Mucosa of descending colon (tissue), 3 donors: Measurements from ENCODE around the gene FUBP3. TPM values are rescaled to one million over a fixed set of nuclear protein-coding genes. Genes with fewer than 3 reads are reported as not detected.

Experiments
- ATAC-seq: fragments of 200-7000 bp; cut with Tn5 transposase; one replicate; pipeline ENCODE4 v1.9.1; 2020; ENCODE audit warnings: mild to moderate bottlenecking, moderate library complexity
- DNase-seq, 3 donors: peaks; one replicate each; pipeline ENCODE4 v3.0.0-alpha.2; 2020
- H3K36me3 ChIP-seq: fragments of 200-600 bp; one replicate; pipeline ENCODE4 v1.8.0; 2021; ENCODE audit warnings: low read depth, mild to moderate bottlenecking
- H3K4me1 ChIP-seq: fragments of 200-600 bp; one replicate; pipeline ENCODE4 v1.8.0; 2021; ENCODE audit warnings: low read depth, mild to moderate bottlenecking
- H3K4me3 ChIP-seq: fragments of 200-600 bp; one replicate; pipeline ENCODE4 v1.8.0; 2021; ENCODE audit warnings: mild to moderate bottlenecking
- H3K9me3 ChIP-seq: fragments of 200-600 bp; one replicate; pipeline ENCODE4 v1.8.0; 2021; ENCODE audit warnings: mild to moderate bottlenecking
- intact Hi-C, 2 donors: fragments of 100-400 bp; cut with DNase I in 1 of 2; cut with micrococcal nuclease in 1 of 2; formaldehyde crosslinking; loops; one replicate each; pipeline versions ENCODE4 v1.11.0 to v1.11.1; 2022; cut with DNase I, micrococcal nuclease
- total RNA-seq, 3 donors: library from RNA; stranded (reverse); fragmentation: NEBNext Ultra II Directional in 2 of 3; extraction: Animal tissue kit (Norgen Biotek cat#: 25700) in 2 of 3; gene quantifications; one replicate each; pipeline versions ENCODE4 v1.2.1 to v1.2.4, GENCODE V29; 2021 to 2023
- TF ChIP-seq, protein P1 (sequence below): fragments of 200-600 bp; IDR thresholded peaks from one replicate; pipeline ENCODE4 v1.8.0; 2022; ENCODE audit warnings: antibody characterized with exemption, mild to moderate bottlenecking
- donor health status: DM: no; HTN: no; CAD: no; lungs with moderate emphysema.
- donor health status: DM: no; HTN: no; CAD: no.
- donor health status: DM: no; HTN: yes; CAD: no.

Gene FUBP3
- total RNA-seq, 3 donors from 2014 or later = 36.5 to 56.5 (median 43.3) TPM

GRCh38 chr9:130662099-130662969 is 83.0 kb downstream of the FUBP3 start:
- DNase-seq (no peak), ATAC-seq (no peak)
- TF ChIP-seq, protein P1, sequence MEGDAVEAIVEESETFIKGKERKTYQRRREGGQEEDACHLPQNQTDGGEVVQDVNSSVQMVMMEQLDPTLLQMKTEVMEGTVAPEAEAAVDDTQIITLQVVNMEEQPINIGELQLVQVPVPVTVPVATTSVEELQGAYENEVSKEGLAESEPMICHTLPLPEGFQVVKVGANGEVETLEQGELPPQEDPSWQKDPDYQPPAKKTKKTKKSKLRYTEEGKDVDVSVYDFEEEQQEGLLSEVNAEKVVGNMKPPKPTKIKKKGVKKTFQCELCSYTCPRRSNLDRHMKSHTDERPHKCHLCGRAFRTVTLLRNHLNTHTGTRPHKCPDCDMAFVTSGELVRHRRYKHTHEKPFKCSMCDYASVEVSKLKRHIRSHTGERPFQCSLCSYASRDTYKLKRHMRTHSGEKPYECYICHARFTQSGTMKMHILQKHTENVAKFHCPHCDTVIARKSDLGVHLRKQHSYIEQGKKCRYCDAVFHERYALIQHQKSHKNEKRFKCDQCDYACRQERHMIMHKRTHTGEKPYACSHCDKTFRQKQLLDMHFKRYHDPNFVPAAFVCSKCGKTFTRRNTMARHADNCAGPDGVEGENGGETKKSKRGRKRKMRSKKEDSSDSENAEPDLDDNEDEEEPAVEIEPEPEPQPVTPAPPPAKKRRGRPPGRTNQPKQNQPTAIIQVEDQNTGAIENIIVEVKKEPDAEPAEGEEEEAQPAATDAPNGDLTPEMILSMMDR = no peak
- Histone ChIP-seq H3K4me3 (no peak overlapping the region), H3K4me1 (peaks cover 36% of the 10 kb centered on the region), H3K9me3 (no peaks in the 10 kb centered on the region), H3K36me3 (no peaks in the 10 kb centered on the region)
- intact Hi-C loops = no loop called here

DNA sequence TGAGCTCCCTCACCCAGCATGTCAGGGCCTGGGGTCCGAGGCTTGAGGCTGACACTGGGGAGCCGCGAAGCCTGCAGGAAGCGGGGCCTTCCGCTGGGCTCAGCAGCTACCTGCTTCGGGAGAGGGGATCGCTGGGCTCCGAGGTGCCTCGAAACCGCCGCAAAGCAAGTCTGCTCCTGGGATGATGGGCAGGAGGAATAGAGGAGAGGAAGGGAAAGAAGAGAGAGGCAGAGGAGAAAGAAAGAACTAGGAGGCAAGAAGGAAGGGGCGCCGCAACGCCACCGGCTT is 83.5 kb downstream of the FUBP3 start:
- H3K4me3 ChIP-seq = no peak overlapping the region
- peaks cover 36% of the 10 kb centered on the region for H3K4me1 ChIP-seq
- H3K9me3 ChIP-seq = no peaks in the 10 kb centered on the region
- ATAC-seq (no peak), DNase-seq (no peak)
- intact Hi-C loops = no loop called here
- TF ChIP-seq, protein P1 = no peak
- H3K36me3 ChIP-seq = no peaks in the 10 kb centered on the region

DNA sequence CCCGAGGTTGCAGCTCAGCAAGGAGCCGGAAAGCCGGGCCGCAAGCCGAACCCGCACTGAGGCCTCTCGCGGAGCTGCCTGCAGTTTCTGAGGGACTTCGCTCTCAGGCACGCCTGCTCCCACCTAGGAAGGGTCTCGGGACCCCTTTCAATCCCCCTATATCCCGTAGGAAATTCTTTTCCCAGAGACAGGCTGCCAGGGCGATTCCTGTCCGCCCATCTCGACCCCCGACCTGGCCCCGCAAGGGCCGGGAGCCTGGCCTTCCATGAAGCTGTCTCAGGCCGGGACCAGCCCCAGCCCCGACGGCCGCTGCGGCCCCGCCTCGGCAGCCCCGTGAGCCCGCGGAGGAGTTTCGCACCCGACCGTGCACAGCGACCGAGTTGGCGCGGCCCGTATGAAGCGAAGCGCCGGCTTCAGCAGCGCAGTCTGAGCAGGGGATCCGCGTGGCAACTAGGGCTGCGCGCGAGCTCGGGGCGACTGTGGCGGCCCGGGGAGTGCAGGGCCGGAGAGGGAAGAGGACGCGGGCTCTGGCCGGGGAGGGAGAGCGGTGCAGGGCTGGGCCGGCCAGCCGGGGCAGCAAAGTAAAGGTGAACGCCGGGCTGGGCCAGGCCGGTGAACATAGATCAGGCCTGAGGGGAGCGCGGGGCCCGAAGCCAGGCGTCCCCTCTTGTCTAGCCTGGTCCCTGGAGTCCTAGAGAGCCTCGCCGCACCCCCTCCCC is 84.0 kb downstream of the FUBP3 start:
- Histone ChIP-seq H3K4me1 (peaks cover 36% of the 10 kb centered on the region), H3K36me3 (no peaks in the 10 kb centered on the region), H3K9me3 (no peaks in the 10 kb centered on the region), H3K4me3 (no peak overlapping the region)
- intact Hi-C loops = no loop called here
- TF ChIP-seq, protein P1 = no peak
- DNase-seq (no peak), ATAC-seq (peak; percentile 41)

GRCh38 chr9:130663977-130664250 is 84.5 kb downstream of the FUBP3 start:
- DNase-seq (no peak), ATAC-seq (no peak)
- Histone ChIP-seq H3K9me3 (no peaks in the 10 kb centered on the region), H3K4me1 (peaks cover 36% of the 10 kb centered on the region), H3K4me3 (no peak overlapping the region), H3K36me3 (no peaks in the 10 kb centered on the region)
- TF ChIP-seq, protein P1 = no peak
- intact Hi-C loops = no loop called here

- TF ChIP-seq, protein P1 = no peak
- no peaks in the 10 kb centered on the region for H3K36me3 ChIP-seq
- no peaks in the 10 kb centered on the region for H3K9me3 ChIP-seq
- peaks cover 36% of the 10 kb centered on the region for H3K4me1 ChIP-seq
- DNase-seq = no peak
- intact Hi-C loops = no loop called here
- H3K4me3 ChIP-seq = no peak within 1 kb of the TSS
- no peak for ATAC-seq
Measured at GRCh38 chr9:130664251-130665028, 85.1 kb downstream of the FUBP3 start, which contains the start of gene PRDM12. Gene PRDM12 (plus strand): TSS chr9:130664594. CDS start chr9:130664654, 60 bp downstream.
